Activated gamma-delta T cell (primary cell): ENCODE measurements around the gene VSIG10.
"Not testable (repeated sequence)": the region's sequence is repeated elsewhere in the genome, so short reads cannot be mapped to it uniquely, and the experiment has no call there.

Experiments
- DNase-seq: peaks from one replicate; lab custom pipeline; 2025; lab: John Stamatoyannopoulos, UW

The VSIG10 gene

GRCh38 chr12:118107011-118107410 lies 3.2 kb upstream of the VSIG10 start:
- DNase-seq: no peak

GRCh38 chr12:118103201-118103600 lies 610 bp downstream of the VSIG10 start:
- no peak for DNase-seq

- no peak for DNase-seq
Observed at GRCh38 chr12:118102609-118103008, 1.2 kb downstream of the VSIG10 start.

- DNase-seq: no peak
Observed at GRCh38 chr12:118102070-118102469, 1.7 kb downstream of the VSIG10 start.

GRCh38 chr12:118101051-118101450 lies 2.8 kb downstream of the VSIG10 start:
- DNase-seq: no peak

GRCh38 chr12:118098911-118099671 lies 4.7 kb downstream of the VSIG10 start:
- DNase-seq: no peak

GRCh38 chr12:118098401-118098800 lies 5.4 kb downstream of the VSIG10 start:
- DNase-seq: no peak

GRCh38 chr12:118094039-118094438 lies 9.8 kb downstream of the VSIG10 start:
- DNase-seq: no peak

- no peak for DNase-seq
Observed at GRCh38 chr12:118089782-118090181, 14.0 kb downstream of the VSIG10 start.

GRCh38 chr12:118082161-118082560 lies 21.6 kb downstream of the VSIG10 start:
- DNase-seq: no peak

GRCh38 chr12:118081521-118081920 lies 22.3 kb downstream of the VSIG10 start:
- not testable (repeated sequence) for DNase-seq

- no peak for DNase-seq
Observed at GRCh38 chr12:118073768-118074167, 30.0 kb downstream of the VSIG10 start.

- DNase-seq: no peak
Observed at GRCh38 chr12:118070650-118071049, 33.2 kb downstream of the VSIG10 start.

- no peak for DNase-seq
Observed at GRCh38 chr12:118068445-118068844, 35.4 kb downstream of the VSIG10 start.

- no peak for DNase-seq
Observed at GRCh38 chr12:118065380-118065779, 38.4 kb downstream of the VSIG10 start.

GRCh38 chr12:118064608-118065007 lies 39.2 kb downstream of the VSIG10 start:
- no peak for DNase-seq

- no peak for DNase-seq
Observed at GRCh38 chr12:118063576-118064391, 40.0 kb downstream of the VSIG10 start.

- no peak for DNase-seq
Observed at GRCh38 chr12:118061873-118062843, 41.7 kb downstream of the VSIG10 start.

GRCh38 chr12:118061011-118061872 lies 42.6 kb downstream of the VSIG10 start, which contains the start of gene WSB2:
WSB2 (minus strand) TSS chr12:118061179; CDS start chr12:118061048, 131 bp downstream.
- peak; percentile 49 for DNase-seq

- DNase-seq: peak; percentile 32
Observed at GRCh38 chr12:118060301-118061010, 43.4 kb downstream of the VSIG10 start.
